ENCODE results near the gene KIAA0408. TPM values are rescaled to one million over a fixed set of nuclear protein-coding genes. Genes with fewer than 3 reads are reported as not detected.
A peak's percentile ranks its signal among the peaks of the same experiment; 100 is the strongest.

The KIAA0408 gene
- total RNA-seq, 1 donor = 1.3 TPM

- TF ChIP-seq, protein P1, sequence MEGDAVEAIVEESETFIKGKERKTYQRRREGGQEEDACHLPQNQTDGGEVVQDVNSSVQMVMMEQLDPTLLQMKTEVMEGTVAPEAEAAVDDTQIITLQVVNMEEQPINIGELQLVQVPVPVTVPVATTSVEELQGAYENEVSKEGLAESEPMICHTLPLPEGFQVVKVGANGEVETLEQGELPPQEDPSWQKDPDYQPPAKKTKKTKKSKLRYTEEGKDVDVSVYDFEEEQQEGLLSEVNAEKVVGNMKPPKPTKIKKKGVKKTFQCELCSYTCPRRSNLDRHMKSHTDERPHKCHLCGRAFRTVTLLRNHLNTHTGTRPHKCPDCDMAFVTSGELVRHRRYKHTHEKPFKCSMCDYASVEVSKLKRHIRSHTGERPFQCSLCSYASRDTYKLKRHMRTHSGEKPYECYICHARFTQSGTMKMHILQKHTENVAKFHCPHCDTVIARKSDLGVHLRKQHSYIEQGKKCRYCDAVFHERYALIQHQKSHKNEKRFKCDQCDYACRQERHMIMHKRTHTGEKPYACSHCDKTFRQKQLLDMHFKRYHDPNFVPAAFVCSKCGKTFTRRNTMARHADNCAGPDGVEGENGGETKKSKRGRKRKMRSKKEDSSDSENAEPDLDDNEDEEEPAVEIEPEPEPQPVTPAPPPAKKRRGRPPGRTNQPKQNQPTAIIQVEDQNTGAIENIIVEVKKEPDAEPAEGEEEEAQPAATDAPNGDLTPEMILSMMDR (IDR thresholded peaks at IDR 0.05; ENCODE audit: insufficient read depth, low read depth, low read length) = no peak
- DNase-seq (ENCODE audit: low read depth) = no peak
Observed at GRCh38 chr6:127477658-127478057, 18.5 kb upstream of the KIAA0408 start.

GRCh38 chr6:127475823-127476176 is 16.6 kb upstream of the KIAA0408 start:
- H3K4me3 ChIP-seq (ENCODE audit: low read depth, low read length) = peak overlapping the region; percentile 6
- TF ChIP-seq, protein P1 (IDR thresholded peaks at IDR 0.05; ENCODE audit: insufficient read depth, low read depth, low read length) = no peak
- no peak for DNase-seq (ENCODE audit: low read depth)

More at GRCh38 chr6:127477658-127478057, 18.5 kb upstream of the KIAA0408 start:
- H3K4me3 ChIP-seq (ENCODE audit: low read depth, low read length) = no peak overlapping the region

- TF ChIP-seq, protein P1 (IDR thresholded peaks at IDR 0.05; ENCODE audit: insufficient read depth, low read depth, low read length) = no peak
- peak overlapping the region; percentile 6 for H3K4me3 ChIP-seq (ENCODE audit: low read depth, low read length)
- DNase-seq (ENCODE audit: low read depth) = no peak
Observed at GRCh38 chr6:127475135-127475822, 16.1 kb upstream of the KIAA0408 start.

DNA sequence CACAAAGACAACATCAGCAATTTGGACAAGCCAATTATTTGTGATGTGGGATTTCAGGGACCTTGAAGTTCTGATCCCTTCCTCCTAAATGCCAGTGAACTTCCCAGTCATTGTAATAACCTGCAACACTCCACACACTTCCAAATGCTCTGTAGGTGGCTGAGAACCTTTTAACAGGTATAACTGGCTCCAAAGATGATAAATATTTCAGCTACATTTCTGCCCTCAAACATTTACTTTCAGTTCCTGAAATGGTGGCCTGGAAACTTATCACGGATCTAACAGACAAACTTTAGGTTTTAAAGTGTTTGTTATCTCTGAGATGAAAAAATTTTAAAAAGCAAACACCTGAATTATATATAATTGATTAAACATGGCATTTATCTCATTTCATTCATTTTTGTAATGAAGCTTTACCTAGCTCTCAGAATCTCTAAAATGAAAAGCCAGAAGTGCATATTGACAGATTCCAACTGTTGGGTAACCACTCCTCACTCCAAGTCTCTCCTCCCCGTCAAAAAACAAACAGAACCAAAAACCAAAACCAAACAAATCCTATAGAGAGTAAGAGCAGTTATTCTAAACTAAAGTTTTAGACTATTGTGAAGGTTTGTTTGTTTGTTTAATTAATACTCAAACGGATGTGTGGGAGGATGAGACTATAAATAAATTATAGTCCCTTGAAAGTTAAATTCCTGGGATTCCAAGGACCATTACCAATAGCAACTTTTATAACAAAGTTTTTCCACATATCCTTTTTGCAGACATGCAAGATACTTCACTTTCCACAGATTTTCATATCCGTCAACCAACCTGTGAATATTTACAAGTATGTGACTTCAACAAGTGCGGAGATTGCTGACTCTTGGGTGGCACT is 12.4 kb upstream of the KIAA0408 start:
- no peak for DNase-seq (ENCODE audit: low read depth)
- no peak overlapping the region for H3K4me3 ChIP-seq (ENCODE audit: low read depth, low read length)
- TF ChIP-seq, protein P1 (IDR thresholded peaks at IDR 0.05; ENCODE audit: insufficient read depth, low read depth, low read length) = no peak

DNA sequence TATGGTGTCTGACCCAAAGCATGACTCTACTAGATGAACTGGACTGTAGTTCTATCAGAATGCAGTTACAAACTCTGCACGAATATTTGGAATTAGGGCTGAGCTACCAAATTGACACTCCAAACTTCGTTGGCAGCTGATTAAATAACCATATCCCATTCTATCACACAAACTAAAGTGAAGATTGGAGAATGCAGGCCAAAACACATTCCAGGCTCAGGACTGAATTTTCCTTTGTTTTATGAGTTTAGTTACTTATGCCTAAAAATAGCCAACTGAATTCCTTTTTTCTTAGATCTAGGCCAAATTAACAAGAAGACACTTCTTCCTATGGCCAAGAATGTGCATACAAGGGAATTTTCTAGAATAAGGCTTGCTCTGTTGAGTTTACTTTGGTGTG is 9.7 kb upstream of the KIAA0408 start:
- DNase-seq (ENCODE audit: low read depth) = no peak
- no peak overlapping the region for H3K4me3 ChIP-seq (ENCODE audit: low read depth, low read length)
- TF ChIP-seq, protein P1 (IDR thresholded peaks at IDR 0.05; ENCODE audit: insufficient read depth, low read depth, low read length) = no peak

DNA sequence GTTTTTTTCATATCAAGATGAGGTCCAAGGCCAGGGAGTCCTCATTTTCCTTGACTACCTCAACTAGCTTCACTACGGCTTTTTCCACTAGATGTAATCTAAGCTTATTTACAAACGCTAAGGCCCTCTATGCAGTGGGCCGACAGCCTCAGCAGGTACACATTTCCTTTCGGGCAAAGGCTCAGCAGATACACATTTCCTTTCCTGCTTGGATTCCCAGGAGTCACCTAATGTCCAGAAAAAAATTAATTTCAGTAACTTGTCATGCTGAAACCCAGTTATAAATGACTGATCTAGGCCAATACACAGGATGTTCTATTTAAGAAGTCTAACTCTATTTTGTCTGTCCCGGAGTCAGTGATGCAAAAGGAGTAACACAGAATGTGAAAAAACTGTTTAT is 7.2 kb upstream of the KIAA0408 start:
- TF ChIP-seq, protein P1 (IDR thresholded peaks at IDR 0.05; ENCODE audit: insufficient read depth, low read depth, low read length) = no peak
- H3K4me3 ChIP-seq (ENCODE audit: low read depth, low read length) = no peak overlapping the region

More for the DNA sequence above, 7.2 kb upstream of the KIAA0408 start:
- no peak for DNase-seq (ENCODE audit: low read depth)

All from fibroblast of villous mesenchyme (primary cell).